Esophagus squamous epithelium (tissue), 5 donors: ENCODE results near the gene ATG4B. TPM values are rescaled to one million over a fixed set of nuclear protein-coding genes. Genes with fewer than 3 reads are reported as not detected.

Source experiments
- DNase-seq: peaks from one replicate; lab custom pipeline; 2025; lab: John Stamatoyannopoulos, UW
- H3K27ac ChIP-seq, 4 donors: fragments of 200-600 bp; sonication (generic); one replicate each; pipeline ENCODE4 v1.5.1; 2016 to 2019; ENCODE audit warnings: mild to moderate bottlenecking in 1 of 4
- H3K27me3 ChIP-seq, 4 donors: fragments of 200-600 bp; sonication (generic); 1 replicate in 3 of 4; 2 replicates in 1 of 4; pipeline versions ENCODE4 v1.5.1 to v1.6.0; 2017 to 2021; ENCODE audit warnings: antibody characterized with exemption in 1 of 4
- H3K36me3 ChIP-seq, 3 donors: fragments of 200-600 bp; sonication (generic); one replicate each; pipeline ENCODE4 v1.5.1; 2016 to 2019
- H3K4me1 ChIP-seq, 3 donors: fragments of 200-600 bp; sonication (generic); one replicate each; pipeline ENCODE4 v1.5.1; 2017 to 2019
- H3K4me3 ChIP-seq, 4 donors: fragments of 200-600 bp; sonication (generic); 1 replicate in 3 of 4; 2 replicates in 1 of 4; pipeline ENCODE4 v1.5.1; 2016 to 2019; ENCODE audit warnings: mild to moderate bottlenecking in 2 of 4, moderate library complexity in 1 of 4
- H3K9me3 ChIP-seq, 3 donors: fragments of 200-600 bp; sonication (generic); one replicate each; pipeline ENCODE4 v1.5.1; 2016 to 2019
- CTCF ChIP-seq, 6 experiments: fragments of 450-650 bp in 4 of 6; fragments of 200-600 bp in 2 of 6; sonication (generic) in 2 of 6; IDR thresholded peaks; one replicate each; pipeline ENCODE4 v1.5.1; 2016 to 2019; ENCODE audit warnings: antibody characterized with exemption in 6 of 6, mild to moderate bottlenecking in 4 of 6, moderate library complexity in 4 of 6
- POLR2A ChIP-seq, 4 donors: fragments of 450-650 bp; IDR thresholded peaks; one replicate each; pipeline ENCODE4 v1.6.1; 2017; ENCODE audit warnings: antibody characterized with exemption in 4 of 4, mild to moderate bottlenecking in 4 of 4, moderate library complexity in 3 of 4
- WGBS, 2 donors: methylation state at CpG; one replicate each; pipeline ENCODE4 v1.1.5; 2018; 5-methylcytosine and 5-hydroxymethylcytosine counted together
- intact Hi-C: fragments of 100-400 bp; cut with DNase I; formaldehyde crosslinking; loops from one replicate; pipeline ENCODE4 v1.15.0; 2022
- total RNA-seq, 4 donors: library from RNA; depleted of rRNA; stranded (reverse); fragments of >200 nt; gene quantifications; one replicate each; pipeline ENCODE4 v1.1.0, GENCODE V29; 2016
- donor health status: DM: yes; HTN: yes; CAD: no.

The ATG4B gene
- total RNA-seq, 4 donors from 2014 or later: 33.0 to 60.9 (median 45.6) TPM

- Histone ChIP-seq H3K9me3 (no peaks in the 10 kb centered on the region), H3K27me3 (no peaks in the 10 kb centered on the region), H3K36me3 (peaks cover 8 to 49% (median 15%) of the 10 kb centered on the region in 3 donors), H3K4me3 (no peak overlapping the region), H3K27ac (peak overlapping the region in 1 of 4 donors; percentile 90), H3K4me1 (peaks cover 12 to 44% (median 16%) of the 10 kb centered on the region in 3 donors)
- intact Hi-C loops: no loop called here
- no peak for DNase-seq
- TF ChIP-seq POLR2A (IDR thresholded peaks at IDR 0.05): no peak
- TF ChIP-seq CTCF (IDR thresholded peaks at IDR 0.05): no peak
- WGBS, 2 donors: 86 to 87% methylated on average over 10 of the region's 10 CpGs
Observed at GRCh38 chr2:241608881-241609280, 28.6 kb upstream of the ATG4B start.

GRCh38 chr2:241609859-241610793 lies 27.4 kb upstream of the ATG4B start:
- DNase-seq: peak; percentile 52
- peaks cover 12 to 45% (median 16%) of the 10 kb centered on the region in 3 donors for H3K4me1 ChIP-seq
- H3K27me3 ChIP-seq: no peaks in the 10 kb centered on the region
- 23 to 26% methylated on average over 3 to 4 of the region's 76 CpGs for WGBS, 2 donors
- peak overlapping the region; percentile 79 to 92 (median 90) for H3K27ac ChIP-seq
- TF ChIP-seq POLR2A (IDR thresholded peaks at IDR 0.05): peak in 2 of 4 donors; percentile 31 to 54
- TF ChIP-seq CTCF (IDR thresholded peaks at IDR 0.05): peak; percentile 55 to 69 (median 65)
- peak overlapping the region; percentile 41 to 80 (median 52) for H3K4me3 ChIP-seq
- intact Hi-C loops: no loop called here
- no peaks in the 10 kb centered on the region for H3K9me3 ChIP-seq
- H3K36me3 ChIP-seq: peaks cover 8 to 37% (median 10%) of the 10 kb centered on the region in 3 donors

- Histone ChIP-seq H3K9me3 (no peaks in the 10 kb centered on the region), H3K27ac (peak overlapping the region; percentile 21 to 91 (median 84)), H3K36me3 (peaks cover under 1 to 32% (median 4%) of the 10 kb centered on the region in 3 donors), H3K27me3 (no peaks in the 10 kb centered on the region), H3K4me3 (peak overlapping the region in 1 of 4 donors; percentile 59), H3K4me1 (peaks cover 12 to 51% (median 16%) of the 10 kb centered on the region in 3 donors)
- intact Hi-C loops: no loop called here
- 85 to 91% methylated on average over 4 to 7 of the region's 13 CpGs for WGBS, 2 donors
- TF ChIP-seq POLR2A (IDR thresholded peaks at IDR 0.05) (no peak), CTCF (IDR thresholded peaks at IDR 0.05) (no peak)
- DNase-seq: no peak
Observed at GRCh38 chr2:241611062-241611461, 26.4 kb upstream of the ATG4B start.

GRCh38 chr2:241612156-241613016 lies 25.1 kb upstream of the ATG4B start:
- WGBS, 2 donors: 78 to 80% methylated on average over 20 of the region's 20 CpGs
- no peak for DNase-seq

More at GRCh38 chr2:241612156-241613016, 25.1 kb upstream of the ATG4B start:
- Histone ChIP-seq H3K27ac (peak overlapping the region in 3 of 4 donors; percentile 51 to 90 (median 55)), H3K9me3 (no peaks in the 10 kb centered on the region), H3K4me1 (peaks cover 12 to 64% (median 16%) of the 10 kb centered on the region in 3 donors), H3K36me3 (peaks cover 0 to 21% (median 0%) of the 10 kb centered on the region in 3 donors), H3K4me3 (no peak overlapping the region), H3K27me3 (no peaks in the 10 kb centered on the region)
- intact Hi-C loops: no loop called here
- TF ChIP-seq CTCF (IDR thresholded peaks at IDR 0.05): no peak
- no peak for TF ChIP-seq POLR2A (IDR thresholded peaks at IDR 0.05)
